GM18517 (cell line): ENCODE data around the gene ANAPC1.
A peak's percentile ranks its signal among the peaks of the same experiment; 100 is the strongest.
"Not testable (repeated sequence)": the region's sequence is repeated elsewhere in the genome, so short reads cannot be mapped to it uniquely, and the experiment has no call there.

ENCODE experiments used
- ATAC-seq: cut with Tn5 transposase; IDR thresholded peaks from one replicate; pipeline ENCODE4 v1.9.1; 2021; ENCODE audit warnings: mild to moderate bottlenecking, moderate library complexity; ENCODE audit not compliant: unreplicated experiment

Gene ANAPC1

GRCh38 chr2:111741517-111741916, 142.5 kb downstream of the ANAPC1 start:
- not testable (repeated sequence) for ATAC-seq

DNA sequence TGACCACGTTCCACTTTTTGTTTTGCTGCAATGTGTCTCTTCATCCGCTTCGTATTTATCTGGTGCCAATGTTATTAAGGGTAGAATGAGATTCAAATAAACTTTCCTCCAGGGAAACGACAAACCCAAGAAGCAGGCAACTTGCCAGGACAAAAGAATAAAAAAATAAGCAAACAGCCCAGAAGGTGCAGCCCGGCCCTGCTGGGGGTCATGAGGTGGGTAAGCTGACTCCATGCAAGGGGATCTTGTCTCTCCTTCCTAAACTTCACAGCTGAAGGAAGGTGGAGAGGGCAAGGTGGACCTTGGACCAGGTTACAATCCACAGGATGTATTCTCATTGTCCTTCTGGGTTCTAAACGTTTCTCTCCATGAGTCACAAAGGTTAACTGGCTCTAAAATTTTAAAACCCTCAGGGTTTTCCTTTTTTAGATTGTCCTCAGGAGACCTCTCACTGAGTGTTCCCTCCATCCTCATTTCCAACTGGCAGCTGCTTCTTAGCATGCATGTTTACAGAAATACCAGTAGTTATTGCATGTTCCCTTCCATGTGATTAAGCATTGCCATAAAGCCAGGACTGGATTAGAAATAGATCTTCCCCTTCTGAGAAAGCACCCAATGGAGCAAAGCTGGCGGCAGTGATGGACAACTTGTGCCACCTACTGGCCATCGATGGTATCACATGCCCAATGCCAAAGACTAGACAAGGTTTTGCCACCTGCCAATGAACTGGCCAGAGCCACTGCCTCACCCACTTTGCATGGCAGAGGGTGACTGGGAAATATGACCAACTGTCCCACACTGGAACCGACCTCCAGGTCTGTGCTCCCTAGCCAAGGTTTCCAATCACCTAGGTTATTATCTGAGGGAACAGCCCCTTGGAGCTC, 147.9 kb downstream of the ANAPC1 start:
- ATAC-seq = peak; percentile 64

- ATAC-seq = not testable (repeated sequence)
These were observed 148.6 kb downstream of the ANAPC1 start for GRCh38 chr2:111735420-111735819.

DNA sequence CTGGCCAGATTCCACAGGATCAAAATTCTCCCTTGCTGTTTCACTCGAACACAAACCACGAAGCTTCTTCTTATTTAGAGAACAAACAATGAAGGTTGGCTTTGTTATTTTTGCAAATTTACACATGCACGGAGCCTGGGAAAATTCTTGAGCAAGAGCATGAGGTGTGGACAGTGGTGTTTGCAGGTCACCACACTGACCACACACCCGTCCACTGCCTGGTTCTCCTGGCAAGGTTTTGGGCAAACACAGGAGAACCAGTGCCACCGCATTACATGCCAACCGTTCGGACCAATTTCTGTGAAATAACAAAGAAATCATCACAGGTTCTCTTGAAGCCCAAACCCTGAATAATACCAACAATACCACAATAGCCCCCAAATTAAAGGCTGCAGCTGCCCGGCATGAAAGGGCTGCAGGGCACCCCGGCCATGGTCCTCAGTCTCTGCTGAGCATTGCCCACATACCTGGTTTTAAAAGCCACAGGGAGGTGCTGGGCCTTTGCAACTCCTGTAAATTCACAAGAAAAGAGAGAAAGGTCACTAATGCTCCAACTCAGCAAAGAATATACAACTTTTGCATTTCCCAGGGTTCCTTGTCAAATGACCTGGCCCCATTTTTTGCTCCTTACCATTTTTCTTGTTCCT, 154.1 kb downstream of the ANAPC1 start:
- not testable (repeated sequence) for ATAC-seq

GRCh38 chr2:111727611-111728110, 156.3 kb downstream of the ANAPC1 start:
- not testable (repeated sequence) for ATAC-seq

GRCh38 chr2:111725742-111726141, 158.3 kb downstream of the ANAPC1 start:
- not testable (repeated sequence) for ATAC-seq

DNA sequence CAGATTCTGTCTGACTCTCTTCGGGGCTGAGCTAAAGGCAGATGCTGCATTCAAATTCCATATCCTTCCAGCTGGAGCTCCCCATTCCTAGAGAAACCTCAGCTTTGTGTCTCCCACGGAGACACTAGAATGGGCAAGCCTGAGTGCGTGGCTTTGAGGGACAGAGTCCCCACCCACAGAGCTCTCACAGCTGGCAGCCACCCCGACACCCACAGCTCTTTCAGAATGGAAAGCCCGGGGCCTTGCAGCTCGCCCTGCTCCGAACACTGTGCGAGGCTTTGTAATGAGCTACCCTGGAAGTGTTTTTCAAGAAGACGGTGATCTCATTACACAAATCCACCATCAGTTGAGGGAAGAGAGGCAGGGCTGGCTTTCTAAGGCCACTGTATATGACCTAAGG, 164.4 kb downstream of the ANAPC1 start:
- not testable (repeated sequence) for ATAC-seq
